Measurements from ENCODE around the gene FDPS. TPM values are rescaled to one million over a fixed set of nuclear protein-coding genes. Genes with fewer than 3 reads are reported as not detected.
"Not testable (repeated sequence)": the region's sequence is repeated elsewhere in the genome, so short reads cannot be mapped to it uniquely, and the experiment has no call there.

Gene FDPS
- total RNA-seq, 1 donor from 2014 or later = 397 TPM

DNA sequence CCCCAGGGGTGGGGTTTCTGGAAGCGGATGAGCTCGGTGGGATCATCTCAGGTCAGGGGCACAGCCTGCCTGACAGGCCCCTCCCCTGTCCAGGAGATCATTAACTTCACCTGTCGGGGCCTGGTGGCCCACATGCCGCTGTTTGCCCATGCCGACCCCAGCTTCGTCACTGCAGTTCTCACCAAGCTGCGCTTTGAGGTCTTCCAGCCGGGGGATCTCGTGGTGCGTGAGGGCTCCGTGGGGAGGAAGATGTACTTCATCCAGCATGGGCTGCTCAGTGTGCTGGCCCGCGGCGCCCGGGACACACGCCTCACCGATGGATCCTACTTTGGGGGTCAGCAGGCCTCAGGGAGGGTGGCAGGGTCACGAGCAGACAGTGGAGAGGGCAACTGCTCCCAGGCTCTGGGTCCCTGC lies 23.0 kb upstream of the FDPS start:
- no peak for DNase-seq (ENCODE audit: low read depth in 2 of 2)

DNA sequence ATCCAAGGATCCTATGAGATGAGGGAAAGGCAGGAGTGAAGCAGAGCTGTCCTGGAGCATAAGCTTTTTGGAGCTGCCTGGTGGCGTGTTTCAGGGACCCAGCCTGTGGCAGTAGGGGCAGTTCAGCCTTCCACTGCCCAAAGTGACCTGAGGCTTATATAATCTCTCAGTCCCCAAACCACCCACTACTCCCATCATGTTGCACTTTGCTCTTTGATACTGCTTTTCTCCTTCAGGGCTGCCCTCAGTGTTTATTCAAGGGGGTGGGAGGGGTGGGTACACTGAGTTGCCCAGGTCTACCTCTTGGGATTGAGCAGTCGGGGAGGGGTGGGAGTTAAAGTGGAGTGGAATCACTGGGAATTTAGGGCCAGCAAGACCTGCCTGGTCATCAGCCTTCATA lies 22.1 kb upstream of the FDPS start:
- DNase-seq (ENCODE audit: low read depth in 2 of 2) = no peak

DNA sequence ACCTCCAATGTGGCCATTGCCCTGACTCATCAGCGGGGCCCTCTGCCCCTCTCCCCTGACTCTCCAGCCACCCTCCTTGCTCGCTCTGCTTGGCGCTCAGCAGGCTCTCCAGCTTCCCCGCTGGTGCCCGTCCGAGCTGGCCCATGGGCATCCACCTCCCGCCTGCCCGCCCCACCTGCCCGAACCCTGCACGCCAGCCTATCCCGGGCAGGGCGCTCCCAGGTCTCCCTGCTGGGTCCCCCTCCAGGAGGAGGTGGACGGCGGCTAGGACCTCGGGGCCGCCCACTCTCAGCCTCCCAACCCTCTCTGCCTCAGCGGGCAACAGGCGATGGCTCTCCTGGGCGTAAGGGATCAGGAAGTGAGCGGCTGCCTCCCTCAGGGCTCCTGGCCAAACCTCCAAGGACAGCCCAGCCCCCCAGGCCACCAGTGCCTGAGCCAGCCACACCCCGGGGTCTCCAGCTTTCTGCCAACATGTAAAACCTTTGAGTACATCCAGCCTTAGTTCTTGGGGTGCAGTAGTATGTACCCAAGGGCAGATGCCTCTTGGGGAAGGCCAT lies 20.6 kb upstream of the FDPS start:
- no peak for DNase-seq (ENCODE audit: low read depth in 2 of 2)

DNA sequence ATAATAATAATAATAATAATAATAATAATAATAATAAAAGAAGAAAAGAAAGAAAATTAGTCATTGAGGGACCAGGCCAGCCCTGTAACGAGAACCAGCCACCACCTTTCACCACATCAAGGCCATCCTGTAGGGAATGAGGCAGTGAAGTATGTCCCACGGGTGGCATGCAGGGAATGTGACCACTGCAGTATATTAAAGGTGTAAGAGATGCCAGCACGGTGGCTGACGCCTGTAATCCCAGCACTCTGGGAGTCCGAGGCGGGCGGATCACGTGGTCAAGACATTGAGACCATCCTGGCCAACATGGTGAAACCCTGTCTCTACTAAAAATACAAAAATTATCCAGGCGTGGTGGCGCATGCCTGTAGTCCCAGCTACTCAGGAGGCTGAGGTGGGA lies 17.7 kb upstream of the FDPS start:
- not testable (repeated sequence) for DNase-seq (ENCODE audit: low read depth in 2 of 2)

DNA sequence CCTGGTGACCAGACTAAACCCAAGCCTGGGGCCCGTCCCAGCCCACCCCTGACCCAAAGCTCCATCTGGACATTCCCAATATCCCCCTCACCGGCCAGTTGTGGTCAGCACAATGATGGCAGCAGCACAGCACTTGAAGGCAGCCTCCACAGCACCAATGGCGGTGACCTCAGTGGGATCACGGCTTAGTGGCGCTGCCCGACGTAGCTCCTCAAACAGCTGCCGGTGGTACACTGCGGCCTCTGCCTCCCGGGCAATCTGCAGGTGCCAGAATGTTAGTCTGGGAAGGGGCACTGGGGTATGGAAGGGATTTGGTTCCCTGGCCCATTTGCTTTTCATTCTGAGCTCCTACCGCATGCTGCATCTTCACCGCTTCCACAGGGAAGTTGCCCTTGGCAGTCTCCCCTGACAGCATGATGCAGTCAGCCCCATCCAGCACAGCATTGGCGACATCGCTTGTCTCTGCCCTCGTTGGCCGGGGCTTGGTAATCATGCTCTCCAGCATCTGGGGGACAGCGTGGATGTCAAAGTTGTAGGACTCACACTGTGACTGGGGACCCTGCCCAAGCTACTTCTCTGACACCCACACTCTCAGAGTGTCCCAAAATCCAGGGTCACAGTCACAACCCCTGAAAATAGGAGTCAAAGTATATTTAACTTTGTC lies 15.4 kb upstream of the FDPS start:
- DNase-seq (ENCODE audit: low read depth in 2 of 2) = no peak

DNA sequence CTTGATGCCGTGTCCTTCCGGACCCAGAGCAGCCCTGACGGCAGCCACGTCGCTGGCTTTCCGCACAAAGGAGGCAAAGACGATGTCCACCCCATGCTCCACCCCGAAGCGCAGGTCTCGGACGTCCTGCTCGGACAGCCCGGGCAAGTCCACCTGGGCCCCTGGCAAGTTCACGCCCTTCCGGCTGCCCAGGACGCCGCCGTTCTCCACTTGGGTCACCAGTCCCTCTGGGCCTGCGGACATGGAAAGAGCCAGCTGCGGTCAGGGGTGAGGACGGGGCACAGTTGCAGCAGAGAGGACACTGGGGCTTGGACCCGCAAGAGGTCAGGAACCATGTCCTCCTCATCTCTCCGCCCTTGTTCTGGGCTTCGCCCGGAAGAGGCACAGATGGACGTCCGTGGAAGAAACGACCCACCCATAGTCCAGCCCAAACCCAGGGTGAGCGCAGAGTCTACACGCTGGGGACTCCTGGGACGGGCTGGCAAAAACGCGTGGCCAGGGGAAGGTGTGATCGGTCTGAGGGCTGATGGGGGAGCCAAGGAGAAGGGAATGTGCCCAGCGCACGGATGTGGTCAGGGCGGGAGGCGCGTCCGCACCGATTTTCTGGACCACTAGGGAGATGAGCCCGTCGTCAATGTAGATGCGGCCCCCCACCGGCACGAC lies 14.0 kb upstream of the FDPS start:
- DNase-seq (ENCODE audit: low read depth in 2 of 2) = no peak

DNA sequence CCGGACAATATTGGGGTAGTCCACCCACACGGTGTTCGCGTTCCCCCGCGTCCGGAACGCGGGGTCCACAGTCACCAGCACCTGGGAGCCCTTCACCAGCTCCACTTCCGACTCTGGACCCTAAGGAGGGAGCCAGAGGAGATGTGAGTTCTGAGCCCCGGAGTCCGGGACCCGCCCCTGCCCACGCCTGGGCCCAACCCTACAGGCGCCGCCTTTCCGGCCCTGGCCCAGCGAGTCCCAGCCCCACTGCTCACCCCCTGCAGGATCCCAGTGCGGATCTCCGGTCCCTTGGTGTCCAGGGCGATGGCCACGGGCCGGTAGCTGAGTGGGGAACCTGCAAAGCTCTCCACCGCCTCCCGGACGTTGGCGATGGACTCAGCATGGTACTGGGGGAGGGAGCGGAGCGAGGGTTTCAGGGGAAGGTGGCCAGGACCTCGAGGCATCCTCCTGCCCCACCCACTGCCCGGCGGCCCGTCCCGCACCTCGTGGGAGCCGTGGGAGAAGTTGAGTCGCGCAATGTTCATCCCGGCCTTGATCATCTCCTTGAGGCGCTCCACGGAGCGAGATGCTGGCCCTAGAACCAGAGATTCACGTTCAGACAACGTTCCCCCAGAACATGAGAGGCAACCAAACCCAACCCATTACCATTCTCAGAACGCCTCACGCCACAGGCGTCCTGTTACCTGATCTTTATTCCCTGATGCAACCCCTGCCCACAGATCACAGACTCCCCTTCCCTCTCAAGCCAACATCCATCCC lies 13.3 kb upstream of the FDPS start:
- DNase-seq (ENCODE audit: low read depth in 2 of 2) = no peak

DNA sequence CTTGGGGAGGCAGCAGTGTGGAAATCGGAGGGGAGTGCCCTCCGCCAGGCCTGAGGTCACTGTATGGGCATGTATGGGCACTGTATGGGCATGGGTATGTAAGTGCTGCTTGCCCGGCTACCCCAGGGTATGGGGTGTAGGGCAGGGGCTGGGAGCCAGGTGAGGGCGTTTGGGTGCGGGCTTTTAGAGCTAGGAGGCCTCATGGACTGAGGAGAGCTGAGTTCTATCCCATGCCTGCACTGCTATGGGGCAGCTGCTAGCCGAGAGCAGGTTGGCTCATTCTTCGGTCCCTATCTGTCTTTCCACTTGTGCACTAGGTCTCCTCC lies 12.8 kb upstream of the FDPS start:
- DNase-seq (ENCODE audit: low read depth in 2 of 2) = no peak

DNA sequence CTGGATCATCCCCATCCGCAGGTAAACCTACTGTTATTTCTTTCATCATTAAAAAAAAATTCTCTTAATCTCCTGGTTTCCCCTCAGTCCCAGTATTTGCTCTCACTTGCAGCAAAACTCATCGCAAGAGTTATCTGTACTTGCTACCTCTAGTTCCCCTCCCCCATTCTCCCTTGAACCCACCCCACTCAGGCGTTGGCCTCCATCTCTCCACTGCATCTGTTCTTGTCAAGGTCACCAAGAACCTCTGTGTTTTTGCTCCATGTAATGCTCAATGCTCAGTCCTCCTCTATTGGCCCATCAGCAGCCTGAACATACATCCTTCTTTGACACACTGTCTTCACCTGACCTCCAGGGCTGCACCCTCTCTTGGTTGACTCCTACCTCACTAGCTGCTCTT lies 12.0 kb upstream of the FDPS start:
- DNase-seq (ENCODE audit: low read depth in 2 of 2) = no peak

DNA sequence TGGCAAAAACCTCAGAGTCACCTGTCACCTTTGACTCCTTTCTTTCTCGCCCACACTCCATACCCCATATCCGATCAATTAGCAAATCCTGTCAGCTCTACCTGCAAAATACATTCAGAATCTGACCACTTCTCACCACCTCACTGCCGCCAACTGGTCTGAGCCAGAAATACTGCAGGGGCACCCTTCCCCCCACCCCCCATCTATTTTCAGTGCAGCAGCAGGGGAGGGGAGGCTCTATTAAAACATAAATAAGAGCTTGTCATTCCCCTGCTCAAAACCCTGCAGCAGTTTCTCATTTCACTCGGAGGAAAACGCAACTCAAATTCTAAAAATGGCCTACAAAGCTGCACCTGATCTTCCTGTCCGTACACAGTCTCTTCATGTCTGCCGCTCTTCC lies 11.3 kb upstream of the FDPS start:
- no peak for DNase-seq (ENCODE audit: low read depth in 2 of 2)

DNA sequence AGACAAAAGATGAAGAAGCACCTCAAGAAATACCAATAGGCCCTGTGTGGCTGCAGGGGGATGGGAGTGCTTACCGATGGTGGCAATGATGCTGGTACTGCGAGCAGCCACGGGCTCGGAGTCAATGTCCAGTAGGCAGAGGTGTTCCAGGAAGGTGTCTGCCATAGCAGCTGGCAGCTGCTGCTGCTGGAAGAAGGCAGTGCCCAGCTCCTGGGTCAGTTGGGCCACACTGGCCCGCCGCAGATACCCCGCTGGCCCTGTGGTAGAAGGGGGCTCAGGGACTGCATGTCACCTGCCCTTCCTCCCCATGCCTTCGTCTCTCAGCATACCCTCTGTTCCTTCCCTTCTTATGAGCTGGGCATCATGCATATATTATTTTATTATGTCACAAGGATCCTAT lies 8.6 kb upstream of the FDPS start:
- no peak for DNase-seq (ENCODE audit: low read depth in 2 of 2)

DNA sequence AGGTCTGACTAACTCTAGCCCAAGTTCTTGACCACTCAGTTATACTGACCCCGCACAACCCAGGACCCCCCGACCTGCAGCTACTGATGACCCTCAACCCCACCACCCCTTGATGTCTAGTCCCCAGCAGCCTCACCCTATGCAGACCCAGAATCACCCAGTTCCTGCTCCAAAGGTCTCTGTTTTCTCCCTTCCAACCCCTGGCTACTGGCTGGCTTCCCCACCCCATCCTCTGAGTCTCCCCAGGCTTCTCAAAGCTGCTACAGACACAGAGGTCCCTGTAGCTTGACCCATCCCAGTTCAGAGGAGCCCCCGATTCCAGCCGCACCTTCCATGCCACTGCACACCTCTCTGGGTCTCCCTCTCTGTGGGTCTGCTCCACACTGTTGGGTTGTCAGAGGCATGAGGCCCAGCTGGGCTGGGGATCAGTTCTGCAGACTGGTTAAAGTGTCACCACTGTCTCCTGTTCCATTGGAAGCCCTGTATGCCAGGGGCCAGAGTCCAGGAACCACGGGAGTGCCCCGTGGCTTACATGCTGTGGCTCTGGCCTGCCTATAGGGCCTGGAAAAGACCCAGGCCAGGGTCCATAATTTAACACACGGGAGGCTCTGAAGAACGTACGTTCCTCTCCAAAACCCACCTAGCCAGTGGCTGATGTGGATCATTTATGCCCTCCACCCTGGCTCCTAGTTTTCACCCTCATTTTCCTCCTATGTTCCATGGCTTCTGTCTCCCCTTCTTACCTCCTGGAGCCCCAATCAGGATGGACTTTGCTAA lies 7.9 kb upstream of the FDPS start:
- no peak for DNase-seq (ENCODE audit: low read depth in 2 of 2)

DNA sequence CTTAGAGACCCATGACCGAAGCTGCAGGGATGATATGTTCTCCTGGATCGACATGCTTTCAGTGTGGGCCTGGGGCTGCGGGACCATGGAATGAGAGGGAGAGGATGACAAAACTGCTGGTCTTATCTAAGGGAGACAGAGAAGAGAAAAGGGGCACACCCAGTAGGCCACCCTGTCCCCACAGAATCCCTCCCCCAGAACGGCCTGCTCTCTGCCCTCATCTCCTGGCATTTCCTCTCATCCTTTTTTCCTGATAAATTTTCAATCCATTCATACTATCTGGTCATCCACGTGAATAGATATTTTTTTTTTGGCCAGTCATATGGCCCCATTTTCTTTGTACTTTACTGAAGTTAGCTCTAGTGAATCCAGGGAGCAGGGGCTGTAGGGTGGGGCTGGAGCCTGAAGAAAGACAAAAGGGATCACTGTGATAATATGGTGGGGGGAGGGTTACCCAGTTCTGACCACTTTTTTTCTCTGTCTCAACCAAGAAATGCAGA lies 7.3 kb upstream of the FDPS start, which contains the start of gene PKLR:
TSS of gene PKLR (minus strand) at position 97 of the 500 bp plus-strand sequence. CDS start at position 54, 43 bp downstream.
- DNase-seq (ENCODE audit: low read depth in 2 of 2) = no peak

DNA sequence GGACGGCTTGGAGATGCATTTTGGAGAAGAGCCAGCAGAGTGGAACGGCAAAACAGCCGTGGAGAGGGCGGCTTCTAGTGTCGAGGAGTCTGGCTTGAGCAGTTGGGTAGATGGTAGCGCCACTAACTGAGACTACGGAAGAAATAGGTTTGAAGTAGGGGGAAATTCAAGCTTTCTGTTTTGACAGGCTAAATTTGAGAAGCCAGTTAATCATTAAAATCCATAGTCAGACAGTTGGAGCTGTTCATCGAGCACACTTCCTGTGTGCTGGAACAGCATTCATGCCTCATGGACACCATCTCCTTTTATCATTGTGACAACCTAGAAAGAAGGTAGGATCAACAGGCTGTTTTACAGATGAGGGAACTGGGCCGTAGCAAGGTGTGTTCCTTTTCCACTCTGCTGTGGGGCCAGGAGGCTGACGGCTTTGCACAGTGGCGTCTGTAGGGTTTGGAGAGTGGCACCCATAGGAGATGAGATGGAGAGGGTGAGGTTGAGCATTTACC lies 4.1 kb upstream of the FDPS start:
- no peak for DNase-seq (ENCODE audit: low read depth in 2 of 2)

DNA sequence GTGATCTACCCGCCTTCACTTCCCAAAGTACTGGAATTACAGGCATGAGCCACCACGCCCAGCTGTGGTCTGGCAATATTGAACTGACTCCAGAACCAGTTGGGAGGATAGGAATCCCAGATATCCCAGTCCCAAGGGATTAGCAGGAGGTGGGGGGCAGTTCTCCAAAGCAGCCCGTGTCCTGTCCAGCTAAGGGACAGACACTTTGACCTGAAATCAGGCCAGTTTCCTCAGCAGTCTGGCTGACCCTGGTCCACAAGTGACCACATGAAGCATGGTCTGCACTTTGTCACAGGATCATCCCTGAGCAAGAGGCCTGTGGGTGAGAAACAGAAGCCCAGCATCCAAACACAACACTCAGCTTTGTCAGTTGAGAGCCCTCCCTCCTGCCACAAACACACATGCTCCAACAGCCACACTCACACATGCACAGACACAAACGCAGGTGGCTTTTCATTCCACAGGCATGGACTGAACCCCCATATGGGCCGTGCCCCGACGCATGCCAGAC lies 2.7 kb upstream of the FDPS start:
- DNase-seq (ENCODE audit: low read depth in 2 of 2) = no peak

DNA sequence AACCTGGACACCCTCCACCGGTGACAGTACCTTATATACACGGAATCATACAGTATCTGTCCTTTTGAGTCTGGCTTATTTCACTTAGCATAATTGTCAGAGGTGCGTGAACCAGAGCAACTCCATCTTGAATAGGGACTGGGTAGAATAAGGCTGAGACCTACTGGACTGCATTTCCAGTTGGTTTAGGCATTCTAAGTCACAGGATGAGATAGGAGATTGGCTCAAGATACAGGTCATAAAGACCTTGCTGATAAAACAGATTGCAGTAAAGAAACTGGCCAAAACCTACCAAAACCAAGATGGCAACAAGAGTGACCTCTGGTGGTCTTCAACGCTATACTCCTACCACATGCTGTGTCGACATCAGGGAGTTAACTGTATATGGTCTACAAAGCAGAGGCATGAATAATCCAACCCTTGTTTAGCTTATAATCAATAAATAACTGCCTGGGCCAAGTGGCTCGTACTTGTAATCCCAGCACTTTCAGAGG lies 1.4 kb upstream of the FDPS start:
- DNase-seq (ENCODE audit: low read depth in 2 of 2) = peak; percentile 62 to 69

DNA sequence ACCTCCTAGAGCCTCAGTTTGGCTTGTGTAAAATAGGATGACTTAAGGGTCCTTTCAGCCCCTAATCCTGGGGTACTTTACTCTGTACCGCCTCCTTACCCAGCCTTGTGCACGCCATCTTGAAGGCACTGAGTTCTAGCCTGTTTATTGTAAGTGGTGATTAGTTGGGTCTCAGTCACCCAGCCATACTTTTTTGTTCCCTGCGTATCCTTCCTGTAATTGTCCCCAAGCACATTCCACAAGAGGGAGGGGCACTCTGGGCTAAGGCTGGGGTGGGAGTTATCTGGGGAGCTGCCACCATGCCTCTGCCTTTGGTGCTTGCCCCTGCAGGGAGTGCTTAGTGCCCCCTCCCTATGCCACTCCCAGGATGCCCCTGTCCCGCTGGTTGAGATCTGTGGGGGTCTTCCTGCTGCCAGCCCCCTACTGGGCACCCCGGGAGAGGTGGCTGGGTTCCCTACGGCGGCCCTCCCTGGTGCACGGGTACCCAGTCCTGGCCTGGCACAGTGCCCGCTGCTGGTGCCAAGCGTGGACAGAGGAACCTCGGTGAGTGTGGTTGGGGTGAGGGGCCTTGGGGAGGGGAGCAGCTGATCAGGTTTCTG lies 856 bp downstream of the FDPS start:
- DNase-seq (ENCODE audit: low read depth in 2 of 2) = peak; percentile 65 to 77

DNA sequence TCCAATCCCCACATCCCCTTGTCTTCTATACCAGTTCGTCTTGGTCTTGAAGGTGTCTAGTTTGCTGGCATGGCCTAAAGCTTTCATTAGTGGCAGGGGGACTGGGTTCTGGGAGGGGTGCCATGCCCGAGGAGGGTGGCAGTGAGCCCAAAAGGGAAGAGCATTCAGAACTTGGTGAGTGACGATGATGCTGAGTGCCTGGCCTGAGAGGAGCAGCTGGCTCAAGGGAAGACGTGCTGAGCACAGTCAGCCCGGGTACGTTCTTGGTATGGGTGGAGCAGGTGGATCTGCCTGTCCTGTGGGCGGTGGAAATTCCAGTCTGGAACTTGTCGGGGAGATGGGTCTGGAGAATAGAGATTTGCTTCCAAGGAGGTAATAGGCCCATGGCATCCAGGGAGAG lies 4.6 kb downstream of the FDPS start:
- no peak for DNase-seq (ENCODE audit: low read depth in 2 of 2)

DNA sequence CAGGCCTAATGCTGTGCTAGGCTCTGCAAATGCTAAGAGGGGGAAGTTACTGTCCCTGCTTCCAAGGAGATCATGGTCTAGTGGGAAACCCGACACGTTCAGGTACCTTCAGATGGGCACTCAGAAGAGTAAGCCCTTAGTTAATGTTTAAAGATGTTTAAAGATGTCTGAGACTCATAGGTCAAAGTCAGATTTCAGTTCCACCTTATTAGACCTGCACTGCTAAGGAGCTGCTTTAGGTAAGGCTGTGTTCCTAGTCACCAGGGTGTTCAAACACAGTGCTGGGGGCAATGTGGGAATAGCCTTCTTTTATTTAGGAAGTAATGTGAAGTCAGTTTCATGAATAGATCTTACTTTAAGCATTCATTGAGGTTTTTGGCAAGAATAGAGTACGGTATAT lies 8.3 kb downstream of the FDPS start:
- DNase-seq (ENCODE audit: low read depth in 2 of 2) = no peak

DNA sequence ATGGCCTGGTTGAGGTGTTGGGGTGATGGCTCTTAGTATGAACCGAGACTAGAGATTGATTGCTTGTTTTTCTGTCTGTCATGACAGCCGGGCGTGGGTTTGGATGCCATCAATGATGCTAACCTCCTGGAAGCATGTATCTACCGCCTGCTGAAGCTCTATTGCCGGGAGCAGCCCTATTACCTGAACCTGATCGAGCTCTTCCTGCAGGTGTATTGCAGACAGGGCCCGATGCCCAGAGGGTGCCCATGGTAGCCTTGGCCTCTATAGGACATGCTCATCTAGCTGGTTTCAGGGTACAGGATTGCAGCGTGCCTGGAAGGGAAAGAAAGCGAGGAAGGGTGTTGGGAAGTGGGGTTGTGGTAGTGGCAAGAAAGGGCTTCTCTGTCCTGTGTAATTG lies 9.4 kb downstream of the FDPS start:
- DNase-seq (ENCODE audit: low read depth in 2 of 2) = no peak

DNA sequence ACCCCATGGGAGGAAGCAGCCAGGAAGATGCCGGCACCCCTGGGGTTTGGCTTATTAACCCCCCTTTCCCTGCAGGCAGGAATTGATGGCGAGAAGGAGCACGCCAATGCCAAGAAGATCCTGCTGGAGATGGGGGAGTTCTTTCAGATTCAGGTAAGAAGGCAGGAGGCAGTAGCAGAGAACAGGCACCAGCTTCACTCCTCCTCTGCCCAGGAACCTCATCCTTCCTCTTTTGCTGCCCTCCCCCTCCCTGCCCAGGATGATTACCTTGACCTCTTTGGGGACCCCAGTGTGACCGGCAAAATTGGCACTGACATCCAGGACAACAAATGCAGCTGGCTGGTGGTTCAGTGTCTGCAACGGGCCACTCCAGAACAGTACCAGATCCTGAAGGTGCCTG lies 10.9 kb downstream of the FDPS start:
- no peak for DNase-seq (ENCODE audit: low read depth in 2 of 2)
